HG02623 (cell line): ENCODE data around the gene SLC4A5.

Source experiments
- ATAC-seq: cut with Tn5 transposase; IDR thresholded peaks from one replicate; pipeline ENCODE4 v1.9.1; 2021; ENCODE audit warnings: moderate library complexity; ENCODE audit not compliant: unreplicated experiment

SLC4A5 gene

DNA sequence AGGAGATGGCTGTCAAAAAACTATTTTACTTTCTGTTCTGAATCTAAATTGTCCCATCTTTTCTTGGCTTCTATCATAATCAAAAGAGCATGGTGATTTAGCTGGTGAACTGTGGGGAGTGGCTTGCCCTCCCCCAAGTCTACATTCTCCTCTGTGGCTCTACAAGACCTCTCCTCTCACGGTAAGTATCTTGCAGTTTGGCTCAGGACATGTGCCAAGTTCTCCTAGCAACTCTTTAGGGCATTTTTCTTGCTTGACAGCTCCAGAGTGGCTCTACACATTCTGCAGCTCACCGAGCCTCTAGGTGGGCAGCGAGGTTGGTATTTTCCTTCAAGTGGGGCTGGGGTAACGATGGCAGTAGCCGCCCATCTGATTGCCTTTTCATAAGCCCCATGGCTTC is 29.1 kb downstream of the SLC4A5 start:
- ATAC-seq, result no peak

DNA sequence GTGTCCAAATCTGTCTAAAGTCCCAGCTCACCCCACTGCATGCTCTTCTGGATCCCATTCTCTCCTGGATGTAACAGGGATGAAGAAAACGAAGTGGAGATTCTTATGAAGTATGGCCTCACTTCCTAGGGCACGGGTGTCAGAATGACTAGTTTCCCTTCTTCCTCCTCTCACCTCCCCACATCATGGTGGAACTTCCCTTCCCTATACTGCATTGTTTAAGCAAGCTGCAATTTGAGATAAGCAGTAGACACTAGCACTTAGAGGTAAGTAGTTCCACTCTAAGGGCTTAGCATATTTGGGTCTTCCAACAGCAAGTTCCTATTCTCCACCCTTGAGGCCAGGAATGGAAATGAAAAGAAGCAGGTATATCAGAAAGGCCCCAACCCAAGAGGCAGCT is 29.7 kb downstream of the SLC4A5 start:
- no peak for ATAC-seq

DNA sequence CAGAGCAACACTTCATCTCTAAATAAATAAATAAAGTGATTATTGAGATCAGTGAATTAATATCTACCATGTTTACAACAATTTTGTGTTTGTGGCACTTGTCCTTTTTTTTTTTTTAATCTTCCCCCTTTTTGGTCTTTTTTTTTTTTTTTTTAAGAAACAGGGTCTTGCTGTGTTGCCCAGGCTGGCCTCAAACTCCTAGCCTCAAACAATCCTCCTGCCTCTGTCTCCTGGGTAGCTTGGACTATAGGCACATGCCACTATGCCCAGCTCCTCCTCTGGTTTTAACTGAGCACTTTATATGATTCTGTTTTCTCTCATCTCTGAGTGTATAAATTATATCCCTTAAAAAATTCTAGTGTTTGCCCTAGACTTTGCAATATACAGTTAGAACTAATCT is 30.3 kb downstream of the SLC4A5 start:
- ATAC-seq, result no peak

DNA sequence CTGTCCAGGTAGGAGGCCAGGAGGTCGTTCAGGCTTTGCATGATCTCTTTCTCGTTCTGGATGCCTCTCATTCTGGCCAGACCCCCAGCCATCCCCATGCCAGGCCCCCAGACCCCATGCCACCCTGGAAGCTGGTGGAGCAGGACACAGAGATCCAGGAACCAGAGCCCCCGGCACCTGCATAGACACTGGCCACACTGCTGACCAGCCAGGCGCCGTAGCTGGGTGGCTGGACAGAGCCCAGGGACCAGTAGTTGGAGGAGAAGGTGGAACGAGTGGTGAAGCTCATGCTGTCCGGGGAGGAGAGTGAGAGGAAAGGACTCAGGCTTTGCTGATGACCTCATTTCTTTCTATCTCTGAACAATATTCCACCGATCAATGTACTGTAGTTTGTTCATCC is 35.5 kb downstream of the SLC4A5 start:
- ATAC-seq, result no peak

DNA sequence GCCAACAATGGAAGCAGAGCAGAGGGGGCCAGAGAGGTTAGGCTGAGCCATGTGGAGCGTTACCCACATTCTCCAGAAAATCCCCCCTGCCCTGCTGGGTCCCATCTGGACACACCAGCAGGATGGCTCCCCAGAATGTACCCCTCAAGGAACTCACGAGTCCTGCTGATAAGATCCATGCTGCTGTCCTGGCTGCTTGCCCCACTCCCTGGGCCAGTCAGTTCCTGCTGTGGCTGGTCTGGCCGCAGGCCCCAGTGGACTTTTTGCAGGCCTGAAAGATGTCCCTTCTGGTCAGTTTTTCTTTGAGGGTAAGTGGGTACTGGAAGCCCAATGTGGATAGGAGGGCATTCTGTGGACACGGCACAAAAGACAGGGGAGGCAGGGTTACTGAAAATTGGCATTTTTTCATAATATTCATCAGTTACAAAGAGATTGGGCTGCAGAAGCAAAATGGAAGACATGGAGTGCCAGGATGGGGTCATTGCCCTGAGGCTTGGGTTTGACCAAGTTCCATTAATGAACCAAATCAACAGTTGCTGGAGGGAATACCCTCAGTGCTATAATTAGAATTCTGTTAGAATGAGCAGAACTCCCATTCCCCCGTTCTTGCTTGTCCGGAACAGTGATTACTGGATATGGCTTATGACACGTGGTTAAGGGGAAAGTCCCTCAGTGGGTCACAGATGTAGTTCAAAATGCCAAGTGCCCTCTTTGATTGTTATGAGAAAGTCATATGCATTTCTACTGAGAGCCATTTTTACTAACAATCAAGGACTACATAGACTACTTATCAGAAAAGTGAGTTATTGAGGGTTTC is 38.7 kb downstream of the SLC4A5 start:
- no peak for ATAC-seq

DNA sequence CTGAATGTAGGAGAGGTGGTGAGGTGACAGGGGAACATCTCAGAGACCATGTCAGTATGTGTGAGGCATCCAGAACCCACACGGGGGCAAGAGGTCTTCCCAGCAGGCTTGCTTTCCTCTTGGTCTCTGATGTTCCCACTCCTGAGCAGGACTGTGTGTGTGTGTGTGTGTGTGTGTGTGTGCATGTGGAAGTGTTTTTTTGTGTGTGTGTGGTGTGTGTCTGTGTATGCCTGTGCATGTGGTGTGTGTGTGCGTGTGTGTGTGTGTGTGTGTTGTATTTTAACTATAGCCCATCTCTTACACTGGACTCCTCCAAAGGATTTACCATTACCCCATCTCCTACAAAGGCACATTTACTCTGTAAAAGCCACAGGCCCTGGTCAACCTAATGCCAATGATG is 40.4 kb downstream of the SLC4A5 start:
- ATAC-seq, result no peak

DNA sequence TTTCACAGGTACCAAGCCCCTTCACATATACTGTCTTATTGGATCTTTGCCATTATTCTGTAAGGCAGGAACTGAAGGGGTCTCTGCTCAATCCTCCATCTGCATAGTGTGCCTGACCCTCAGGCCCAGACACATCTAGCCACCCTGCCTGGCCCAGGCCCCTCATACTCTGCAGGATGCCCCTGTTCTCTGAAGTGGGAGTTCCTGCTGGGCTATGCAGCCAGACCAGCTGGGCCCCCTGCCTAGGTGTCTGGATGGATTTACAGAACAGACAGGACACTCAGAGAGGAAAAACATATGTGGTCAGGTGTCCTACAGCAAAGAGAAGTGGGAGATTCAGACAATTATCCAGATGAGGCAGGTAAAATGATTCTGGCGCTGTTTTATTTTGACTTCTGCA is 42.0 kb downstream of the SLC4A5 start:
- no peak for ATAC-seq

DNA sequence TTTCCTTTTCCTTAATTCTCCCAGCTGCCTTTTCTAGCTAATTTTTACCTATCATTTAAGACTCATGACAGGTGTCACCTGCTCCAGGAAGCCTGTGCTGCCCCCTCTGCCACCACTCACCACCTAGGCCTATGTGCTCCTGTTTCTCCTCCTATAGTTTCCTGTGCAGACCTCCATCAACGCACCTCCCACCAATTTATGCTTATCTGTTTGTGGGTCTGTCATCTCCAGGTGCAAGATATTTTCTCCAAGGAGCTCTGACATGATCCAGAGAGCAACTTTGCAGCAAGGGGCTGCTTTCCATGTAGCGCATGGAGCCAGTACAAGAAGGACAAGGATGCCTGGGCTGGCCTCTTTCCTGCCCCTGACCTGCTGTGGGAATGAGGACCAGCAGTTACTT is 42.7 kb downstream of the SLC4A5 start:
- no peak for ATAC-seq

DNA sequence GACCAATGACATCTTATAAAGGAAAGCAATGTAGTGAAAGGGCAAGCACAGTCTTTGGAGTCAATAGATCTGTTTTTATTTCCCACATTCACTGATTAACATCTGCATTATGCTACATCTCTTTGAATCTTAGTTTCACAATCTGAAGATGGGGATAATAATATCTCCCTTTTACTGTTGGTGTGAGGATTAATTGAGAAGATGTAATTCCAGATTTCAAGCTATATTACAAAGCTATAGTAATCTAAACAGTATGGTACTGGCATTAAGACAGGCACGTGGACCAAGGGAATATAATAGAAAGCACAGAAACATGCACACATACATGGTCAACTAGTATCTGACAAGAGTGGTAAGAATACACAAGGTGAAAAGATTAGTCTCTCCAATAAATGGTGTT is 45.3 kb downstream of the SLC4A5 start:
- no peak for ATAC-seq

DNA sequence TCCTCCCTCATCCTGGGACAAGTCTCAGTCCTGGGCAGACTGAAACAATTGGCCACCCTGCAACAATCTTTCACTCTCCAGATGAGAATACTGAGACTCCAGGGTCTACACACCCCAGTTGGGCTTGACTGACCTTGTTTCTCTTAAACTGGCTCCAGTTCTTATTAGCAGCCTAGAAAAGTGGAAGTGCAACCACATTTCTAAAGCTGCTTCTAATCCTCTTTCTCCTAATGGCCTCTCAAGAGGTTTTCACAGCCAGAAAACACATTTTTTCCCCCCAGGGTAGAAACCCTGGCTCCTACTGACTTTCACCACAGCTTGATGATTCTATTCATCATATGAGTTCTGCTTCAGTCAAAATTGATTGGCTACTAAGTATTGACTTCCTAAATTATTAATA is 45.8 kb downstream of the SLC4A5 start:
- no peak for ATAC-seq

DNA sequence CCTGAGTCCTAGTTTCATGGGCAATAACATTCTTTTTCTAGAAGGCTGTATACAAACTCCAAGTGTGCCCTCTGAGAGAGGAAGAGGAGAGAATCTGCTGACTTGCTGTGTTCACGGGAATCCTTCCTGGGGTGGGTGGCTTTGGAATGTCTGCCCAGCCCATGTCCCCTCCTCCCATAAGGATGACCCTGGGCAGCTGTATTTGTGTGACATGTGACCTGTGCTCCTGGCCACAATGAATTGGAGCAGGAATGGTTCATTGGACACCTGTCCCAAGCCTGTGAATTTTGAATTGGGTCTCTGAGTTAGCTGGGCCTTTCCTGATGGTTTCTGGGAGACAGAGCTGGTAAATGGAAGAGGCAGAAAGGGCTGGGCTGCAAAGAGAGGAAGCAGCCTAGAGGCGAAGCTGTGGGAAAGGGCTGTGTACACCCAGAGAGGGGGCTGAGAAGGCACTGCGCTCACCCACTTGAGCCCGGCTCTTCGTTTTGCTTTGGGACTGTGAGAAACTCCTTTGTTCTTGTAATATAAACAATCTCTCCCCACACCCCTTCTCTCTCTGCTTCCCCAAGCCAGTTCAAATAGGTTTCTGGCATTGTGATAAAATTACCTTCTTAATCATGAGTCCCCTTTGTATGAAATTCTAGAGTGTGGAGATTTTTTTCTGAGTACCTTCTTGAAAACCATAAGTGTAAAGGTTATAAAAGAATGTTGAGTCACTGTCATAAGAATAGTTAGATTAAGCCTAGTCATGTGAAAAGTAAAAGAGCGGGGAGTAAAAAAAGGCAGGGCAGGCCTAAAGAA is 49.8 kb downstream of the SLC4A5 start:
- no peak for ATAC-seq

DNA sequence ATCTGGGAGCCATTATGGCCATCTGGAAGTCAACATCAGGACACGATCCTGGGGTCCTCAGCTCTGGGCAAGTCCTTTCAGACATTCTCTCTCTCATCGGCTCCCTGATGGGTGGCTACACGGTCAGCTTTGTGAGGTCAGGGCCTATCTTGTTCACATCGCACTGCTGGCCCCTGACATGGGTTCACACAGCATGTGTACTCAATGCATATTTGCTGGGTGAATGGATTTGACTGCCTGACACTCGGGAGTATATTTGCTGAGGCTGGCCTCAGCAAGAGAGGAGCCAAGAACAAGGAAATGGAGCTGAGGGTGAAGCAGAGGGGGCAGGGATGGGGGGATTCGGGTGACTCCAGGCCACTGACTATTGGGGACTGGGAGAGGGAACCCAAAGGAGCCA is 50.5 kb downstream of the SLC4A5 start:
- no peak for ATAC-seq

DNA sequence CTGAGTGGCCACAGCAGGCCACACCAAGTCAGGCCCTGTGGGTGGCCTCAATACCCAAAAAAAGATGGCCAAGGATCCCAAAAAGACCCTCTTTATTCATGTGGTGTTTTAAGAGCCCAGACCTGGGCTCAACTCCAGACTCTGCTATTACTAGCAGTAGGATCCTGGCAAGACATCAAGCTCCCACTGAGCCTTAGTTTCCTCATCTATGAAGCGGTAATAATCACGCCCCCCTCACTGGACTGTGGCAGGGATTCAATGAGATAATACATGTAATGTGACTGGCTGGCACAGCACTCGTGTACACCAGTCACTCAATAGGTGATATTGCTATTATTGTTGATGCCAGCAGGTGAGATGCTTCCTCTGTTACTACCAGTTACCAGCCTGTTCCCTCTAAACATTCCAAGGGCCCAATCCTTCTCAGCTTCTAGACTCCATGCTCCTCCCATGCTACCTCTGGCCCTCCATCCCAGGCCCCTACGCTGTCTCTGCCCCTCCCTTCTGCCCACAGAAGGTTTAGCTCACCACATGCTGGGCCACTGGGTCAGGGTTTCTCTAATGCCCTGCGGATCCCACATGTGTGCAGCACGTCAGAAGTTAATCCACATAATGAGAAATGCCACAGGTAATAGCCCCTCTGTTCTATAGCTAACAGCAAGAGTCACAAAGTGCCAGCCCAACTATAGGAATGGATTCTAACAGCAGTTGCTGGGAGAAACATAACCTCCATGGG is 51.2 kb downstream of the SLC4A5 start:
- ATAC-seq, result no peak

DNA sequence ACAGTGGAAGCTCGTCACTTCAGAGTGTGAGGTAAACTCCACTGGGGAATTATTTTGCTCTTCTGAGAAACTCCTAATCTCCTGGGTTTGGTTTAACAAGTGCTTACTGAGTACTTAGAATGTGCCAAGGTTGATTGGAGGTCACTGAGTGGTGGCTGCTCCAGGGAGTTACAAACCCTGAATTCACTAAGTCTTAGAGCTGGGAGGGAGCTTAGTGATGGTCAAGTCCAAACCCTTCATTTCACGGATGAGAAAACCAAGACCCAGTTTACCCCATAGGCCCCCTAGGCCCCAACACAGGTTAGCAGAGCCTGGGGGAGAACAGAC is 52.0 kb downstream of the SLC4A5 start:
- ATAC-seq, result no peak

DNA sequence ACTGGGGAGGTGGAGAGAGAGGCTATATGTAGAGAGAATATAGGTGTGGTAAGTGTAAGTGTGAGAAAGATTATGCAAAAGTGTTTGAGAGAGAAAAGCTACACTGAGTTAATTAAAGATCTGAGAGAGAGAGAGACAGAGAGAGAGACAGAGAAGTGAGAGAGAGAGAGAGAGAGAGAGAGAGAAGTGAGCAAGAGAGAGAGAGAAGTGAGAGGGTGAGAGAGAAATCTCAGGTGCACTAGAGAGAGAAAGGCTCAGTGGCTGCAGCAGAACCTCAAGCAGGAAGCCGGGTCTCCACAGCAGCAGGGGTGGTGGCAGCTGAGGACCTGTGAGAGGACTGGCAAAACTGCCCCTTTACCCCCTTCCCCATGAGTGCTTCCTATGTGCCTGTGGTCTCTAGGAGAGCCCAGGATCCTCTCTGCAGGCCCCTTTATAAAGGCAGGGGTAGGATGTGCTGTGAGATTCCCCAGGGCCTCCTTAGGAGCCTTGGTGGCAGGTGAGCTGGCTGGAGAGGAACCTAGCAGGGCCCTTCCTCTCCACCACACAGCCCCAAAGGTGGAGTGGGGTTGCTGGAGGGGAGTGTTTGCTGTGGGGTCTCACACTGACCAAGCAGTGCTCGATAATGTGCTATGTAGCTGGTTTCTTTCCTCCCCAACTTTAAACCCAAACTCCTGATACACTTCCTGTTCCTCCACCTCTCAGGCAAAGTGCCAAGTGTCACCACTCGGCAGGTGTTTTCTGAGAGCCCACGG is 52.6 kb downstream of the SLC4A5 start:
- ATAC-seq, result peak; percentile 56

DNA sequence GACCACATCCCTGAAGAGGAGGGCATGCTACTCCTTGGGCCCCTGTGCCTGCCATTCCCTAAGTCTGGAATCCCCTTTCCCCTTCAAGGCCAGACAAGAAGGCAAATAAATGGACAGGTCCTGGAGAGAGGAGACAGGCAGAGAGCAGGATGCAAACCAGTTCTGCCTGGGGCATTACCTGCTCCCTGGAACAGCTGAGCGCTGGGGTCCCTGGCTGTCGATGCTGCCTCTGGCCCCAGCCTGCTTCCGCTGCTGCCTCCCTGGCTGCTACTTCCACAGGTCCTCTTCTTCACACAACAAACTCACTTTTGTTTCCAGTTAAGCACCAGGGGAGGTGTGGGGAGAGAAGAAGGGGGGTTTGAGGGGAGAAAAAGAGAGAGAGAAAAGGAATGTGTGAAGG is 53.1 kb downstream of the SLC4A5 start:
- ATAC-seq, result no peak

DNA sequence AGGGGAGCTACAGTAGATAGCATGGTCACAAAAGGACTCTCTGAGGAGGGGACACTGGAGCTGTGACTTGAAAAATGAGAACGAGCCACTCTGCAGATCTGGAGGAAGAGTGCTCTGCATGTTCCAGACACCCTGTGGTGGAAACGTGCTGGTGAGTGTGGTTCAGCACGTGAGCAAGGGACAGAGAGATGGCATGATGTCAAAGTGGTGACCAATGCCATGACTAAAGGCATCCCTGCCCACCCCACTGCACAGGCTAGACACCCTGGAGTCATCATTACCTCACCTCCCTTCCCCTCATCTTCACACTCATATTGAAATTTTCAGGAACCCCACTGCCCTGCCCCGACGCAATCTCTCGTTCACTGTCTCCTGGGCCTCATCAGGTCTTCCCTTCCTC is 56.5 kb downstream of the SLC4A5 start:
- ATAC-seq, result no peak

DNA sequence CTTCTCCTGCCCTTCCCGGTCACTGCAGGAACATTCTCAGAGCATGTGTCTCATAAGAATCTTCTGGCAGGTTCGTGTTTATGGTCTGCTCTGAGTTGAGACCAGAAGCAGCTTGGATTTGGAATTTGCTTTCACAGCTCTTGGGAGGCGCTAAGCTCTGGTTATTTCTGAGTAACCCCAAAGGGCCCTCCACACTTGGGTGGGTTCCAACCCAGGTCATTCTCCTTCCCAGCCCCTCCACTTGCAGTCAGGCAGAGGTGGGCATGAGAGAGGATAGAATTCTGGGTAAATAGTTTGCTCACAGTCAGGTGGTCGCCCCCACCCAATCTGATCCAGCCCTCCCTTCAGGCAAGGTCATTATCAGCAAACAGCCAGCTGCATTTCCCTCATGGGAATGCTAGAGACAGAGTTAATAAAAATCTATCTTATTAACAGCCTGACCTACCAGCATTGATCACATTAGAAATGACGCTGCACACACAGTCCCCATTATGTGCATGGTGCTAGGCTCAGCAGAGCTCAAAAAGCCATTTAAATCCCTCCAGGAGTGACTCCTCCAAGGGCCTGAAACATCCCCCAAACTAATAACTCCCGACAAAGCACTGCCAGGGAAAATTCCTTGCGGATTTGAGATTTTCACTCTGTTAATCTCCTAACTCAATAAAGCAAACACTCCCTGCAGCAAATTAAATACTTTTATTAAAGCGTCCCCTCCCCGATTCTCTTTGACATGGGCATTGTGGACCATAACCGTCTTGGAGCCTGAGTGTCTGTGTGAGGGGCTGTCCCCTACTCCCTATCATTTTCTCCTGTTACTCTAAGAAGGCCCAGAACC is 61.9 kb downstream of the SLC4A5 start:
- ATAC-seq, result no peak

DNA sequence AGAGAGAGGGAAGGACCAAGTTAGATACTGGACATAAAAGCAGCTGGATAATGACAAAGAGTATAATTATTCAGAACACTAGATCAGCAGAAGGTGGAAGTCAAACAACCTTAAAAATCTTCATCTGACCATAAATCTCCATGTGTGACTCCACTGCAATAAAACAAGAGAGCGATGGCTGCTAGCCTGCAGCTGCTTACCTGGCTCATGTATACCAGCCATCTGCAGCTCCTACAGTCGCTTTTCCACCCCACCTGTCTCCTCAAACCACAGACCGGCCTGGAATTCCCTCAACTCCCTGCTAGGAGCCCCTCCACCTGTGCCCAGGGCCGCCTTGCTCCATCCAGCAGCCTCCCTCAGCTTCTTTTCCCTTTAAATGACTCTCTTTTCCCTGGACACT is 64.5 kb downstream of the SLC4A5 start:
- no peak for ATAC-seq

DNA sequence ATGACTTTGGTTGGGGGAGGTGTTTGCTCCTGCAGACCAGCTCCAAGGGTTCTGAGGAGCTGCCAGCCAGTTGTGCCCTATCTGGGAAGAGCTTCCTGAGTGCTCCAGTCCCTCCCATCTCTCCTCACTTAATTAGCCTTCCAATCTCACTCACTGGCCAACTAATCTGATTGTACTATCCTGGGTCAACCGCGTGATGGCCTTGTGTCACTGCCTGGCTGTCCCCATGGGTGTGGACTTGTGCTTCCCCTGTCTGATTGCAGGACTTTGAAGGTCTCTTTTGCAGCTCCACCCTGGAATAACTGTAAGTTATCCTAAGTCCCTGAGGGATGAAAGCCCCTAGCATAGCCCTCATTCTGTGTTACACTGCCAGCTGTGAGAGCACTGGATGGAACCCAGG is 65.0 kb downstream of the SLC4A5 start:
- ATAC-seq, result no peak
